ENCODE data around the gene HIPK2. TPM values are rescaled to one million over a fixed set of nuclear protein-coding genes. Genes with fewer than 3 reads are reported as not detected.

HIPK2 gene
- total and polyA plus RNA-seq, 2 experiments from 2014 or later, result 7.3 to 16.9 TPM

DNA sequence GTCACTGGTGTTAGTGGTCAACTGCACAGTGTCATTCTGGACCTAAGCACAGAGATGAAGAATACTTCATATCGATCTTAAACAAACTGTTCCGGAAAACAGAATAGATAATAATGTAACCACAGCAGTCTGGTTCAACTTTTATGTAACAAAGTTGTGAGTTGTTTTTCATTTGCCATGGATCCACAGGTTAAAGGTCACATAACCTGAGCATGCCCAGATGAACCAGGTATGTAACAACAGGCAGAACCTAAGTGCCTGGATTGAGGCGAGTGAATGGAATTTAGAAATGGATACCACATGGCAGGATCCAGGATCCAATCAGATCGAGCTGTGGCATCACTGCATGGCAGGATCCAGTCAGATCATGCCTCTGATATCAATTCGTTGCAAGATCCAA is 167.2 kb downstream of the HIPK2 start:
- Mint-ChIP-seq H3K4me1 (peaks cover 21% of the 10 kb centered on the region), H3K27ac (no peak overlapping the region), H3K27me3 (ENCODE audit: insufficient read depth, low read depth, poor library complexity) (peaks cover 4% of the 10 kb centered on the region), H3K4me3 (no peak overlapping the region), H3K9me3 (no peaks in the 10 kb centered on the region; the same call in 2 of the 3 replicates), H3K36me3 (ENCODE audit: low read depth) (peaks cover 7% of the 10 kb centered on the region; the same call in 1 of the 3 replicates)
- no peaks in the 10 kb centered on the region for H4K20me1 ChIP-seq (replicated peaks; ENCODE audit: insufficient read depth)
- ATAC-seq (no peak), DNase-seq (ENCODE audit: low spot score) (no peak)
- H3K4me3 ChIP-seq, result no peak overlapping the region
- no peaks in the 10 kb centered on the region for H3K4me1 ChIP-seq (ENCODE audit: insufficient read depth)
- no peaks in the 10 kb centered on the region for H3F3A ChIP-seq (replicated peaks; ENCODE audit: low read depth)
- H3K79me2 ChIP-seq (replicated peaks; ENCODE audit: insufficient read depth), result no peaks in the 10 kb centered on the region
- TF ChIP-seq, protein P1, sequence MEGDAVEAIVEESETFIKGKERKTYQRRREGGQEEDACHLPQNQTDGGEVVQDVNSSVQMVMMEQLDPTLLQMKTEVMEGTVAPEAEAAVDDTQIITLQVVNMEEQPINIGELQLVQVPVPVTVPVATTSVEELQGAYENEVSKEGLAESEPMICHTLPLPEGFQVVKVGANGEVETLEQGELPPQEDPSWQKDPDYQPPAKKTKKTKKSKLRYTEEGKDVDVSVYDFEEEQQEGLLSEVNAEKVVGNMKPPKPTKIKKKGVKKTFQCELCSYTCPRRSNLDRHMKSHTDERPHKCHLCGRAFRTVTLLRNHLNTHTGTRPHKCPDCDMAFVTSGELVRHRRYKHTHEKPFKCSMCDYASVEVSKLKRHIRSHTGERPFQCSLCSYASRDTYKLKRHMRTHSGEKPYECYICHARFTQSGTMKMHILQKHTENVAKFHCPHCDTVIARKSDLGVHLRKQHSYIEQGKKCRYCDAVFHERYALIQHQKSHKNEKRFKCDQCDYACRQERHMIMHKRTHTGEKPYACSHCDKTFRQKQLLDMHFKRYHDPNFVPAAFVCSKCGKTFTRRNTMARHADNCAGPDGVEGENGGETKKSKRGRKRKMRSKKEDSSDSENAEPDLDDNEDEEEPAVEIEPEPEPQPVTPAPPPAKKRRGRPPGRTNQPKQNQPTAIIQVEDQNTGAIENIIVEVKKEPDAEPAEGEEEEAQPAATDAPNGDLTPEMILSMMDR (conservative IDR thresholded peaks at IDR 0.05; ENCODE audit: low read depth in 2 of 2), result no peak
- TF ChIP-seq NANOG (IDR thresholded peaks at IDR 0.05; ENCODE audit: borderline replicate concordance), result no peak
- TF ChIP-seq ZNF114 (CRISPR knock-in tag; IDR thresholded peaks at IDR 0.05), result no peak
- no peak for TF ChIP-seq REST (IDR thresholded peaks at IDR 0.05; ENCODE audit: unreplicated experiment)
- TF ChIP-seq CREB1 (CRISPR knock-in tag; IDR thresholded peaks at IDR 0.05; ENCODE audit: low read depth), result no peak
- TF ChIP-seq ETS1 (IDR thresholded peaks at IDR 0.05), result no peak
- TF ChIP-seq JUNB (IDR thresholded peaks at IDR 0.05; ENCODE audit: unreplicated experiment), result no peak
- TF ChIP-seq STAT1 (IDR thresholded peaks at IDR 0.05; ENCODE audit: unreplicated experiment), result no peak
- no peak for TF ChIP-seq ZNF462 (CRISPR knock-in tag; IDR thresholded peaks at IDR 0.05)
- TF ChIP-seq ZNF331 (CRISPR knock-in tag; IDR thresholded peaks at IDR 0.05; ENCODE audit: low read depth), result no peak
- no peak for TF ChIP-seq POLR2AphosphoS5 (IDR thresholded peaks at IDR 0.05; ENCODE audit: low read depth)
- no peak for TF ChIP-seq EZH2 (IDR thresholded peaks at IDR 0.05; ENCODE audit: low read depth, unreplicated experiment)
- TF ChIP-seq EZH2phosphoT487 (IDR thresholded peaks at IDR 0.05; ENCODE audit: unreplicated experiment), result no peak
- H3K9me2 ChIP-seq (ENCODE audit: insufficient read depth), result no peaks in the 10 kb centered on the region
- no peaks in the 10 kb centered on the region; the same call in 1 of the 2 replicates for H3K36me3 ChIP-seq (ENCODE audit: insufficient read depth)
- H3K27me3 ChIP-seq (ENCODE audit: insufficient read depth), result no peaks in the 10 kb centered on the region
- no peak overlapping the region for H2AFZ ChIP-seq
- H3K27ac ChIP-seq (ENCODE audit: low read depth), result no peak overlapping the region
- no peak overlapping the region for H3K4me2 ChIP-seq

Data from GM23338 (cell line).